CD8-positive, alpha-beta memory T cell (primary cell): ENCODE data around the gene MAGI2. TPM values are rescaled to one million over a fixed set of nuclear protein-coding genes. Genes with fewer than 3 reads are reported as not detected.

Experiments used
- CTCF ChIA-PET: fragments of 350-600 bp; sonication (Branson Sonifier 250); formaldehyde crosslinking; loops from one replicate; lab custom pipeline; 2021; ENCODE audit warnings: antibody characterized with exemption; lab: Charles Lee
- POLR2A ChIA-PET: fragments of 350-600 bp; sonication (Branson Sonifier 250); formaldehyde crosslinking; loops from one replicate; lab custom pipeline; 2021; ENCODE audit warnings: antibody characterized with exemption; lab: Charles Lee
- DNase-seq, 5 donors: peaks; one replicate each; pipeline versions ENCODE4 v3.0.0 to v3.0.0-alpha.2; 2020 to 2022; ENCODE audit warnings: mixed read lengths in 1 of 5
- H3K27ac ChIP-seq: one replicate; pipeline ENCODE4 v1.7.0; 2013; ENCODE audit warnings: low read depth, mild to moderate bottlenecking, low read length, moderate library complexity
- H3K27me3 ChIP-seq: 2 replicates; pipeline ENCODE4 v1.7.0; 2013; ENCODE audit warnings: low read length, mild to moderate bottlenecking; ENCODE audit not compliant: insufficient read depth, poor library complexity, severe bottlenecking
- H3K36me3 ChIP-seq: 2 replicates; pipeline ENCODE4 v1.7.0; 2013; ENCODE audit warnings: mild to moderate bottlenecking, low read length, moderate library complexity; ENCODE audit not compliant: insufficient read depth
- H3K4me1 ChIP-seq: 2 replicates; pipeline ENCODE4 v1.7.0; 2013; ENCODE audit warnings: mild to moderate bottlenecking, low read length, moderate library complexity; ENCODE audit not compliant: insufficient read depth
- H3K4me3 ChIP-seq: 2 replicates; pipeline ENCODE4 v1.7.0; 2013; ENCODE audit warnings: mild to moderate bottlenecking, low read length
- H3K9me3 ChIP-seq: 2 replicates; pipeline ENCODE4 v1.7.0; 2013; ENCODE audit warnings: mild to moderate bottlenecking, low read length
- H3K27ac Mint-ChIP-seq, 8 donors: one replicate each; pipeline ENCODE4 v1.8.0; 2020 to 2021; ENCODE audit warnings: mixed read lengths in 8 of 8, mild to moderate bottlenecking in 6 of 8, inconsistent platforms in 3 of 8, moderate library complexity in 3 of 8
- H3K27me3 Mint-ChIP-seq, 2 donors: one replicate each; pipeline ENCODE4 v1.8.0; 2020 to 2021; ENCODE audit warnings: mixed read lengths in 2 of 2, mild to moderate bottlenecking in 1 of 2, moderate library complexity in 1 of 2
- H3K36me3 Mint-ChIP-seq, 3 donors: one replicate each; pipeline ENCODE4 v1.8.0; 2020 to 2021; ENCODE audit warnings: mixed read lengths in 3 of 3, inconsistent platforms in 1 of 3, mild to moderate bottlenecking in 1 of 3
- H3K4me1 Mint-ChIP-seq, 3 donors: one replicate each; pipeline ENCODE4 v1.8.0; 2020 to 2021; ENCODE audit warnings: mixed read lengths in 3 of 3, inconsistent platforms in 1 of 3, mild to moderate bottlenecking in 1 of 3
- H3K4me3 Mint-ChIP-seq, 7 donors: one replicate each; pipeline ENCODE4 v1.8.0; 2020 to 2021; ENCODE audit warnings: mixed read lengths in 7 of 7, mild to moderate bottlenecking in 6 of 7, moderate library complexity in 4 of 7, inconsistent platforms in 2 of 7
- H3K9me3 Mint-ChIP-seq, 5 donors: one replicate each; pipeline ENCODE4 v1.8.0; 2020 to 2022; ENCODE audit warnings: mixed read lengths in 5 of 5, mild to moderate bottlenecking in 3 of 5, moderate library complexity in 2 of 5, inconsistent platforms in 1 of 5
- polyA plus RNA-seq: library from polyadenylated mRNA; unstranded; fragments of 300-500 nt; fragmentation: Illumina TruSeq; gene quantifications from one replicate; pipeline ENCODE4 v1.2.3, GENCODE V29; 2021
- total RNA-seq, 2 experiments: library from RNA; stranded (reverse); gene quantifications; one replicate each; pipeline ENCODE4 v1.2.3, GENCODE V29; 2021

MAGI2 gene
- total RNA-seq (under 1 TPM; 0.26 to 0.33 TPM), polyA plus RNA-seq (not detected)

DNA sequence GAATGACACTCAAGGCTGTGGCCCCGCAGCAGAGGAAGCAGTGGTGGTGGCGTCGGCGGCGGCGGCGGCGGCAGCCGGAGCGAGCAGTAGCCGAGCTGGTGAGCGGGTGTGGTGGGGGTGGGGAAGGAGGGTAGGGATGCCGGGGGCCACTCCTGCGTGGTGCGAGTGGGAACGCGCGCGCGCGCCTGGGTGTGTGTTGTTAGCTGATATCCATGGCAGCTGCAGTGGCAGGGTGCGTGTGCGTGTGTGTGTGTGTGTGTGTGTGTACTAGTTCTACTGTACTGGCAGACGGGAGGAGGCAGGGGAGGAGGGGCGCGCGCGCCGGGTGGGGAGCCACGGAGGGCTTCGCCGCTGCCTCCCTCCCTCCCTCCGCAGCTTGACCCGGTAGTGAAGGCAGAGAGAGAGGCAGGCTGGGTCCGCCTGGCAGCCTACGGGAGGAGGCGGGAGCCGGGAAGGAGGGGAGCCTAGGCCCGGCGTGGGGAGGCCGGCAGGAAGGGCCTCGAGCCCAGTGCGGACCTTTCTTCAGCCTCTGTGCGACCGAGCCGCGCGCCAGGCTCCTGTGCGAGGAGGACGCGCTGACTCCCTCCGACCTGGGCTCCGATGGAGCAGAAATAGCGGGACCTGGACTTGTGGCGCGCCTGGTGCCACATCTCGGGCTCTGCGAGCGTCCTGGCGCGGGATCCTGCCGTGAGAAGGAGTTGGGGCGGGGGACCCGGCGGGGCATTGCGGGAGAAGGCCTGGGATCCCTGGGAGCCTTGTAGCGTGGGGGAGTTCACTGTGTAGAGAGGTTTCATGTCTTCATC lies at the start of gene MAGI2:
Gene MAGI2, minus strand, starts transcription at position 110 of the 803 bp plus-strand sequence. CDS start 347 bp downstream, outside the sequence.
- peak in 1 of 5 donors; percentile 39 for DNase-seq
- Mint-ChIP-seq H3K27me3 (peaks cover 8 to 15% of the 10 kb centered on the region in 2 donors), H3K27ac (peak within 1 kb of the TSS in 1 of 8 donors; percentile 36), H3K4me1 (no peaks in the 10 kb centered on the region), H3K4me3 (peak within 1 kb of the TSS in 3 of 7 donors; percentile 3 to 56 (median 38)), H3K36me3 (no peaks in the 10 kb centered on the region), H3K9me3 (peaks cover 10 to 24% (median 15%) of the 10 kb centered on the region in 5 donors)
- H3K4me3 ChIP-seq: no peak within 1 kb of the TSS
- H3K27ac ChIP-seq: no peak within 1 kb of the TSS
- CTCF ChIA-PET: no interaction called here
- no peaks in the 10 kb centered on the region for H3K36me3 ChIP-seq
- no peaks in the 10 kb centered on the region for H3K27me3 ChIP-seq
- H3K4me1 ChIP-seq: no peaks in the 10 kb centered on the region
- POLR2A ChIA-PET: no interaction called here
- no peaks in the 10 kb centered on the region for H3K9me3 ChIP-seq

DNA sequence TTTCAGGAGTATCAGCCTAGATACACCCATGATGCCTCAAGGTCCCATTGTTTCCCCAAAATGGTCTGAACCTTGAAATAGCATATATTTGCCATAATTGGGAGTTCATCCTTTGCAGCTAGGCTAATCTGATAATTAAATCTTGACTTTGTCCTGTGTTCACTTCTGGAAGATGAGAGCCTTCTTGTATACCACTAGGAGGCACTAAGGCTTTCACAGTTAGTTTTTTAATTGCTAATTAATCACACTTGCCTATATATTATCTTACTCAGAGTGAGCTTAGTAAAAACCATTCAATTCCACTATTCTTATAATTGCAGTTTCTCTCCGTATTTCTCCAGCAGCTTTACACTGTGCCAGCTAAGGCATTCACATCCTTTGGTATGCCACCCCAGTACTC lies 48.7 kb upstream of the MAGI2 start:
- H3K9me3 ChIP-seq: no peaks in the 10 kb centered on the region
- Mint-ChIP-seq H3K4me1 (no peaks in the 10 kb centered on the region), H3K4me3 (no peak overlapping the region), H3K27ac (no peak overlapping the region), H3K36me3 (no peaks in the 10 kb centered on the region), H3K27me3 (no peaks in the 10 kb centered on the region), H3K9me3 (peaks cover 0 to 16% (median 12%) of the 10 kb centered on the region in 5 donors)
- H3K27me3 ChIP-seq: no peaks in the 10 kb centered on the region
- POLR2A ChIA-PET: no interaction called here
- DNase-seq: no peak
- no peak overlapping the region for H3K4me3 ChIP-seq
- H3K27ac ChIP-seq: no peak overlapping the region
- H3K36me3 ChIP-seq: no peaks in the 10 kb centered on the region
- H3K4me1 ChIP-seq: no peaks in the 10 kb centered on the region
- CTCF ChIA-PET: no interaction called here

DNA sequence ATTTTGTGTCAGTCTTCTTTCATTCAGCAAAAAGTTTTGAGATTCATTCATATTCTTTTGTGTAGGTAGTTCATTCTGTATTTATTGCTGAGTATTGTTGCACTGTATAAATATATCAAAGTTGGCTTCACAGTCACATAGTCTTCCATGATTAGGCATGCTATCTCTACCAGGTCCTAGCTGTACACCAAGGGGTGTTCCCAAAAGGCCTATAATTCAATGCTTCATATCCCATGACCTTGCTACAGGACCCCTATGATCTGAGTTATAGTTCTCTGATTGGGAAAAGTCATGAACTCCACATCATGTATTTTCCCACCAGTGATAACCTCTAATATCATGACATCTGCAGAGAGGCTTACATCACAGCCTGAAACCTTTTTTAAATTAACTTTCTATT lies 47.3 kb upstream of the MAGI2 start:
- no peaks in the 10 kb centered on the region for H3K27me3 Mint-ChIP-seq
- no peaks in the 10 kb centered on the region for H3K4me1 Mint-ChIP-seq
- H3K4me3 ChIP-seq: no peak overlapping the region
- no peak overlapping the region for H3K4me3 Mint-ChIP-seq
- no peaks in the 10 kb centered on the region for H3K9me3 ChIP-seq
- H3K27ac ChIP-seq: no peak overlapping the region
- ChIA-PET CTCF (no interaction called here), POLR2A (no interaction called here)
- H3K4me1 ChIP-seq: no peaks in the 10 kb centered on the region
- H3K27me3 ChIP-seq: no peaks in the 10 kb centered on the region
- no peak overlapping the region for H3K27ac Mint-ChIP-seq
- no peaks in the 10 kb centered on the region for H3K36me3 Mint-ChIP-seq
- H3K36me3 ChIP-seq: no peaks in the 10 kb centered on the region
- H3K9me3 Mint-ChIP-seq: peaks cover 0 to 14% (median 10%) of the 10 kb centered on the region in 5 donors
- DNase-seq: no peak

DNA sequence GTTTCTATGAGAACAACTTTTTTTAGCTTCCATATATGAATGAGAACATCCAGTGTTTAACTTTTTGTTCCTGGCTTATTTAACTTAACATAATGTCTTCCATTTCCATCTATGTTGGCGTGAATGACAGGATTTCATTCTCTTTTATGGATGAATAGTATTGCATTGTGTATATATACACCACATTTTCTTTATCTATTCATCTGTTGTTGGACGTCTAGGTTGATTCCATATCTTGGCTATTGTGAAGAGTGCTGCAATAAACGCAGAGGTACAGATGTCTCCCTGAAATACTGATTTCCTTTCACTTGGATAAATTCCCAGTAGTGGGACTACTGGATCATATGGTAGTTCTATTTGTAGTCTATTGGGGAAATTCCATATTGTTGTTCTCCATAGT lies 44.3 kb upstream of the MAGI2 start:
- H3K9me3 Mint-ChIP-seq: peaks cover 2 to 24% (median 8%) of the 10 kb centered on the region in 5 donors
- no peaks in the 10 kb centered on the region for H3K27me3 Mint-ChIP-seq
- Histone ChIP-seq H3K27ac (no peak overlapping the region), H3K9me3 (no peaks in the 10 kb centered on the region), H3K4me3 (no peak overlapping the region), H3K36me3 (no peaks in the 10 kb centered on the region), H3K27me3 (no peaks in the 10 kb centered on the region), H3K4me1 (no peaks in the 10 kb centered on the region)
- H3K36me3 Mint-ChIP-seq: no peaks in the 10 kb centered on the region
- DNase-seq: no peak
- H3K4me3 Mint-ChIP-seq: no peak overlapping the region
- ChIA-PET POLR2A (no interaction called here), CTCF (no interaction called here)
- H3K4me1 Mint-ChIP-seq: no peaks in the 10 kb centered on the region
- no peak overlapping the region for H3K27ac Mint-ChIP-seq

DNA sequence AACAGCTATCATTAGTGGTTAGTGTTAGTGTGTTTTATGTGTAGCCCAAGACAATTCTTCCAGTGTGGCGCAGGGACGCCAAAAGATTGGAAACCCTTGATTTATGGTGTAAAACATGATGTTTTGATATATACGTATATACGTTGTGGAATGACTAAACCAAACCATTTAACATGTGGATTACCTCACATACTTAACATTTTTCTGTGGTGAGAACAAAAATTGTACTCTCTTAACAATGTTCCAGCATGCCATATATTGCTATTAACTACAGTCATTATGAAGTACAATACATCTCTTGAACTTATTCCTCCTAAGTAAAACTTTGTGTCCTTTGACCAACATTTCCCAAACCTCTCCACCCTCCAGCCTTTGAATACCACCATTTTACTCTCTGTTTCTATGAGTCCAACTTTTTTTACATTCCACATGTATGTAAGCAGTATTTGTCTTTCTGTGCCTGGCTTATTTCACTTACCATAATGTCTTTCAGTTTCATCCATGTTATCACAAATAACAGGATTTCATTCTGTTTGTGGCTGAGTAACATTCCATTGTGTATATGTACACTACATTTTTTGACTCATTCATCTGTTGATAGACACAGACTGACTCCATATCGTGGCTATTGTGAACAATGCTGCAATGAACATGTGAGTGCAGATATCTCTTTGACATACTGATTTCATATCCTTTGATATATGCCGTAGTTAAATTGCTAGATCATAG lies 42.2 kb upstream of the MAGI2 start:
- POLR2A ChIA-PET: no interaction called here
- CTCF ChIA-PET: no interaction called here
- H3K9me3 Mint-ChIP-seq: peaks cover 2 to 29% (median 7%) of the 10 kb centered on the region in 5 donors

DNA sequence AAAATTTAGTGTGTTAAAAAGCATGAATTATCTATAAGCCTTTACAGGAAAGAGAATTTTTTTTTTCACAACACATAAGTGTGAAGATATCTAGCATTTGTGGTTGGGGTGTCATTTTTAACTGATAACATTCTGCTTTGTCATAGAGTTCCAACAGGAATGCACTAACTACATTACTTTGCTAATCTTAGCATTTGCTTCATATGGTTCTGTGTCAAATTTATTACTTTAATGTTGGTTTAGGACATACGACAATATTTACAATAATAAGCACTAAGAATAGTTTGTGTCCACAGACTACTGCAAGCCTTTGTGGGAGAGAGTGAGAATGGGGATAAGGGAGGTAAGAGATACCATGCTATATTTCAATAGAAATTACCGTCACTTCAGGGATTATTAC lies 40.6 kb upstream of the MAGI2 start:
- no peaks in the 10 kb centered on the region for H3K4me1 ChIP-seq
- Mint-ChIP-seq H3K27me3 (no peaks in the 10 kb centered on the region), H3K36me3 (no peaks in the 10 kb centered on the region), H3K4me1 (no peaks in the 10 kb centered on the region), H3K4me3 (no peak overlapping the region), H3K27ac (no peak overlapping the region), H3K9me3 (peaks cover 2 to 35% (median 7%) of the 10 kb centered on the region in 5 donors)
- no peak overlapping the region for H3K4me3 ChIP-seq
- no peak overlapping the region for H3K27ac ChIP-seq
- H3K27me3 ChIP-seq: no peaks in the 10 kb centered on the region
- DNase-seq: no peak
- no peaks in the 10 kb centered on the region for H3K9me3 ChIP-seq
- CTCF ChIA-PET: no interaction called here
- POLR2A ChIA-PET: no interaction called here
- no peaks in the 10 kb centered on the region for H3K36me3 ChIP-seq

More for the DNA sequence above, 42.2 kb upstream of the MAGI2 start:
- no peak for DNase-seq
- Mint-ChIP-seq H3K27me3 (no peaks in the 10 kb centered on the region), H3K36me3 (no peaks in the 10 kb centered on the region), H3K4me1 (no peaks in the 10 kb centered on the region), H3K4me3 (no peak overlapping the region), H3K27ac (no peak overlapping the region)
- H3K4me1 ChIP-seq: no peaks in the 10 kb centered on the region
- H3K9me3 ChIP-seq: no peaks in the 10 kb centered on the region
- H3K27ac ChIP-seq: no peak overlapping the region
- no peak overlapping the region for H3K4me3 ChIP-seq
- no peaks in the 10 kb centered on the region for H3K27me3 ChIP-seq
- no peaks in the 10 kb centered on the region for H3K36me3 ChIP-seq

DNA sequence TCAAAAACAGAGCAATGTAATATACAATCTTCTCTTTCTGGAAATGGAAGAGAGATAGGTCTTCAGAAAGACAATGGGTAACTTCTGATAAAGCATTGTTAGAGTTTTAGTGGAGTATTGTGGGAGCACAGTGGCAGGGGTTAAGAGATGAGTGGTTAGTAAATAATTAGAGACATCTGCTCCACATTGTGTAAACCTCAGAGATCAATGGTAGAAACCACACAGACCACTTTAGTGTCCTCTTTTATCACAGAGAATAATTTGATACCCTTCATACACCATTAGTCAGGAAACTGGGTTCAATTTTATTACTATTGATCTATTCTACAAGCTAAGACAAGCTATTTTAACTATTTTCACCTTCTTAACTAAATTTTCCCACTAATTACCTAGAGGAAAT lies 35.9 kb upstream of the MAGI2 start:
- H3K27ac ChIP-seq: no peak overlapping the region
- POLR2A ChIA-PET: no interaction called here
- no peak for DNase-seq
- no peaks in the 10 kb centered on the region for H3K4me1 ChIP-seq
- H3K27me3 ChIP-seq: no peaks in the 10 kb centered on the region
- Mint-ChIP-seq H3K27me3 (no peaks in the 10 kb centered on the region), H3K4me3 (no peak overlapping the region), H3K9me3 (peaks cover 0 to 25% (median 2%) of the 10 kb centered on the region in 5 donors), H3K4me1 (no peaks in the 10 kb centered on the region), H3K36me3 (no peaks in the 10 kb centered on the region), H3K27ac (no peak overlapping the region)
- H3K36me3 ChIP-seq: no peaks in the 10 kb centered on the region
- H3K9me3 ChIP-seq: no peaks in the 10 kb centered on the region
- CTCF ChIA-PET: no interaction called here
- H3K4me3 ChIP-seq: no peak overlapping the region

DNA sequence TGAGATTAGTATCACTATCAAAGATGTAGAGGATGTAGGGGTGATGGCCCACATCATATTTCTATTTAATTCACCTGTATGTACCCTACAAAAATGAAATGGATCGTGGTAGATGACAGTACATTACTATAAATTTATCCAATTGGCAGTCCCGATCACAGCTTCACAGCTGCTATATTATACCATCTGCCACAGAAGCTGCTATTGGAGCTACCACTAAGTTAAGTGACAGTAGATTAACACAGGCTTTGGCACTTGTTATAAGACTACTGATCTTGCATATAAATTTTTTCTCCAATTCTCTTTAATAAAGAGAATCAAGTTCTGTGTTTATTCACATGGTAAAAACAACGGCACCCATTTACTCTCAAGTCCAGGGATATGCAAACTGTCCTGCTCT lies 24.9 kb upstream of the MAGI2 start:
- Histone ChIP-seq H3K9me3 (no peaks in the 10 kb centered on the region), H3K36me3 (no peaks in the 10 kb centered on the region), H3K27ac (no peak overlapping the region), H3K4me1 (no peaks in the 10 kb centered on the region), H3K27me3 (no peaks in the 10 kb centered on the region), H3K4me3 (no peak overlapping the region)
- peaks cover 2 to 10% (median 5%) of the 10 kb centered on the region in 5 donors for H3K9me3 Mint-ChIP-seq
- H3K4me1 Mint-ChIP-seq: no peaks in the 10 kb centered on the region
- no peaks in the 10 kb centered on the region for H3K27me3 Mint-ChIP-seq
- no peaks in the 10 kb centered on the region for H3K36me3 Mint-ChIP-seq
- no peak for DNase-seq
- CTCF ChIA-PET: no interaction called here
- POLR2A ChIA-PET: no interaction called here
- no peak overlapping the region for H3K27ac Mint-ChIP-seq
- H3K4me3 Mint-ChIP-seq: no peak overlapping the region
